ENCODE data around the gene ITGB1BP1.

Gene ITGB1BP1

DNA sequence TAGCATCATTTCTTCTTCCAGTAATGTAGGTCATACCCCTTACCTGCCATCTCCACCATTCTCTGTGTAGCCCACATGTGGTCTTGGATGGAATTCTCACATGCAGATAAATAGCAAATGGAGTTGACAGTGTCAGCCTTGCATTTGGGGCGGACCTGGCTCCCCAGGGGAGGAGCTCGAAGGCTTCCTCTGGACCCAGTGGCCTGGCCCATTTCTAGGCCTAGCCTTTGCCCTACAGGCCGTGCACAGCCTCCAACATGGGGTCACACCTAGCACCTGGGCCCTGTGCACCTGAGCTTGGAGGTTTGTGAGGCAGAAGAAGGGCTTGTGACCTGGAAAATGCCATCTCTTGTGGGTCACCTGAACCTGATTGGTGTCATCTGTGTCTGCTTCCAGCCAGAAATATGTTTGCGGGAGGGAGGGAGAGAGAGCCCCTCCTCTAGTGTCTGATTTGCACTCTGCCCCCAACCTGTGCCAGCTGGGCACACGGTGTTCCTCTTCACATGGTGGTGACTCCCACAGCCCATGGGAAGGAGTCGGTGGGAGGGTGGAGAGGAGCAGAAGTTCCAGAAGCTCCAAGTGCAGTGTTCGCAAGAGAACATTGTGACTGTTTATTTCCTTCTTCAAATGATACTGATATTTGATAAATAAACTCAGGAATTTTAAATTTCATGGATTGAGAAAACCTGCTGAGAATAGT, 33.0 kb downstream of the ITGB1BP1 start:
- TF ChIP-seq, protein P1, sequence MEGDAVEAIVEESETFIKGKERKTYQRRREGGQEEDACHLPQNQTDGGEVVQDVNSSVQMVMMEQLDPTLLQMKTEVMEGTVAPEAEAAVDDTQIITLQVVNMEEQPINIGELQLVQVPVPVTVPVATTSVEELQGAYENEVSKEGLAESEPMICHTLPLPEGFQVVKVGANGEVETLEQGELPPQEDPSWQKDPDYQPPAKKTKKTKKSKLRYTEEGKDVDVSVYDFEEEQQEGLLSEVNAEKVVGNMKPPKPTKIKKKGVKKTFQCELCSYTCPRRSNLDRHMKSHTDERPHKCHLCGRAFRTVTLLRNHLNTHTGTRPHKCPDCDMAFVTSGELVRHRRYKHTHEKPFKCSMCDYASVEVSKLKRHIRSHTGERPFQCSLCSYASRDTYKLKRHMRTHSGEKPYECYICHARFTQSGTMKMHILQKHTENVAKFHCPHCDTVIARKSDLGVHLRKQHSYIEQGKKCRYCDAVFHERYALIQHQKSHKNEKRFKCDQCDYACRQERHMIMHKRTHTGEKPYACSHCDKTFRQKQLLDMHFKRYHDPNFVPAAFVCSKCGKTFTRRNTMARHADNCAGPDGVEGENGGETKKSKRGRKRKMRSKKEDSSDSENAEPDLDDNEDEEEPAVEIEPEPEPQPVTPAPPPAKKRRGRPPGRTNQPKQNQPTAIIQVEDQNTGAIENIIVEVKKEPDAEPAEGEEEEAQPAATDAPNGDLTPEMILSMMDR (conservative IDR thresholded peaks at IDR 0.05), result no peak
- no peak overlapping the region for H3K27ac ChIP-seq

DNA sequence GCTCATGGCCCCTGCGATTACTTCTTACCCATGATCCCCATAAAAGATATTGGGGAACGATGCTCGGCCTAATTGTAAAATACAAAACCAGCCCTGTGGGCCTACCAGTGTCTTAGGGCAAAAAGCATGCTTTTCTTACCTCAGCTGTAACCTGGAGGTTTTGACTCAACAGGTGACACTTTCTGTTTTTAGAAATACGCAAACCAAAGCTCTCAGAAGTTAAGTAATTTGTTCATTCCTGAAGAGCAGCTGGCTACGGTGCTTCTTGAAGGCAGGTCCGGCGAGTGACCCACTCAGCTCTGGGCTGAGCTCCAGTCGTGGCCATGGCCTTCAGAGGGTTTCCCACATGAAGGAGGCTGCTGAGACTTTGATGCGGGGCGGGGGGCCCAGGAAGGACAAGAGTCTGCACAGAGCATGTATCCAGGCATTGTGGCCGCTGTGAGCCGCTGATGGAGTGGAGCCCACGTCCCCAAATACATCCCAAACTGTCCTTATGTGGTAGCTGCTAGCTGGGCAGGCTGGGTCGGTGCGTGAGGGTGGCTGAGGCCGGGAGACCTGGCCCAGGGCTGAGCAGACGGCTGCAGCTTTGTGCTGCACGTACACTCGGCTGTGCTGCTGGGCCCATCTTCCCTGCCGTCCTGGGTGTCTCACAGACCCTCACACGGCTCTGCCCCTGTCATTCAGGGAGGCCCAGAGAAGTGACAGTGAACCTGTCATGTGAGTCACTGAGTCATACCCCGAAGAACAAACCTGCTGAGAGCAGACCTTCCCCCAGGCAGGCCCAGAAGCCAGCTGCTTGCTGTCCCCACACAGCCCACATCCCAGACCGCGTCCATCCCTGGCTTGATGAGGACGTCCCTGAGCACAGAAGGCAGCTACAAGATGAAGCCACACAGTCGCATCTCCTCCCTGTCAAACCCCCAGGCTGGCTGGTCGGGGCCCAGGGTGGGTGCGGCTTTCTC, 34.1 kb downstream of the ITGB1BP1 start:
- TF ChIP-seq, protein P1 (conservative IDR thresholded peaks at IDR 0.05), result no peak
- no peak overlapping the region for H3K27ac ChIP-seq

DNA sequence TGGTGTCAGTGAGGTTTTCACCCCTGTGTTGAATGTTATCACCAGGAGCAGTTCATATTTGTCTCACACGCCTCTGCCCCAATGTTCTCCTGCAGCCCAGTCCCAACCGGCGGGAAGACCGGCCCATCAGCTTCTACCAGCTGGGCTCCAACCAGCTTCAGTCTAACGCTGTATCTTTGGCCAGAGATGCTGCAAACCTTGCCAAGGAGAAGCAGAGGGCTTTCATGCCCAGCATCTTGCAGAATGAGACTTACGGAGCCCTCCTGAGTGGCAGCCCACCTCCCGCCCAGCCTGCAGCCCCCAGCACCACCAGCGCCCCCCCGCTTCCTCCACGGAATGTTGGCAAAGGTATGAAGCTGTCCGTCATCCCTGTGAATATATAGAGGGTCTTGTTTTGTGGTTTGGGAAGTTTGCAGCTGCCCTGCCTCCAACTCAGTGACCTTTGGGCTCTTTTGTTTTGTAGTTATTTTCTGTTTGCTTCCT, 35.1 kb downstream of the ITGB1BP1 start:
- H3K27ac ChIP-seq, result no peak overlapping the region
- TF ChIP-seq, protein P1 (conservative IDR thresholded peaks at IDR 0.05), result no peak

DNA sequence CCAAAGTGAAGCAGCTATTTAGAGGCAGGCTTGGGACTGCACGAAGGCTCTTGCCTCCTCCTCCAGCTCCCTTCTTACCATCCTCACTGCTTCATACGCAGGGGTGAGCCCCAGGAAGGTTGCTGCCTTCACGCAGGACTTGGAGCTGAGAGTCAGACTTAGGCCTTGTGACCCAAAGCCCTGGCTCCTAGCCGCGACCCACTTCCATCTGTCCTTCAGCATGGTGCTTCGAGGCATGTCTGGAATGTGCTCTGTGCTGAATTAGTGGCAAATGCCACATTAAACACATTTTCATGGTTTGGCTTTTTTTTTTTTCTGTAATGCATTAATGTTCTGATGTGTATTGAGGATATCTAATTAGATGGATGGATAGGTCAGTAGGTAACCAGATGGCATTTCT, 37.5 kb downstream of the ITGB1BP1 start:
- TF ChIP-seq, protein P1 (conservative IDR thresholded peaks at IDR 0.05), result no peak
- no peak overlapping the region for H3K27ac ChIP-seq

DNA sequence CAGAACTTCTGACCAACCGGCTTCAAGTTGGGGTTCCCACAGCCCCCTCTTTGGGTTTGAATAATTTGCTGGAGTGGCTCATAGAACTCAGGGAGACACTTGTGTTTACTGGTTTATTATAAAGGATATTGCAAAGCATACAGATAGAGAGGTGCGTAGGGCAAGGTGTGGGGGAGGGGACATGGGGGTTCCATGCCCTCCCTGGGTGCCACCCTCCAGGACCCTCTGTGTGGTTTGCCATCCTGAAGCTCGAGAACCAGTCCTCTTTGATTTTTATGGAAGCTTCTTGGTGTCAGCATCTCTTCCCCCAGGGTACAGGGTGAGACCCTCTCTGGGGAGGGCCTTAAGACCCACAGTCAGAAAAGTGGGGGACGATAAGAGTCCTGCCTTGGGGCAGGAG, 38.8 kb downstream of the ITGB1BP1 start:
- TF ChIP-seq, protein P1 (conservative IDR thresholded peaks at IDR 0.05), result no peak
- H3K27ac ChIP-seq, result no peak overlapping the region

DNA sequence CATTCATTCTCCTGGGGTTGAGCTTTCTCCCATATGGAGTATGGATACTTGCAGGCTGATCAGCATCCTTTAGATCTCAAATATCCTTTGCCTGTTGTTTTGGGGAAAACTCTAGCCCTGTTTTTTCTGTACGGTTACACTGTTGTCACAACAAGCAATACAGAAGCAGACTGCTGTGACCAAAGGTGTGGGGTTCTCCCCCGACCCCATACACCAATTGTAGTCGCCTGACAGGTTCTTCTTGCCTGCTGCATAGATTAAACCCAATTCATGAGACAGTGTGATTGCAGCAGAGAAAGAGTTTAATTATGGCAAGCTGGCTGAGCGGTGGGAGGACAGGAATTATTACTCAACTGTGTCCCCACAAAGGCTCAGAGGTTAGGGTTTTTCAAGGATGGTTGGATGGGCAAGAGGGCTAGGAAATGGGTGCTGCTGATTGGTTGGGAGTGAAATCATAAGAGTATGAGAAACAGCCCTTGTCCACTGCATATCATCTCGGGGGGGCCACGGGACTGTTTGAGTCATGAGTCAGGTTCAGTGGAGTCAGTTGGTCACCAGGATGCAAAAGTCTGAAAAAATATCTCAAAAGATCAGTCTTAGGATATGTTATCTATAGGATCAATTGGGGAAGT, 40.6 kb downstream of the ITGB1BP1 start:
- no peak overlapping the region for H3K27ac ChIP-seq
- TF ChIP-seq, protein P1 (conservative IDR thresholded peaks at IDR 0.05), result no peak

Measured in VCaP (cell line).